GM12873 (cell line): ENCODE measurements around the gene RAB7A.

Source experiments
- TF ChIP-seq, protein P1 (sequence below): IDR thresholded peaks from 2 replicates; pipeline ENCODE4 v1.5.1; 2012; ENCODE audit warnings: low read depth, mild to moderate bottlenecking, moderate library complexity, low read length, control low read depth; ENCODE audit not compliant: insufficient read depth; ENCODE audit errors: missing control alignments

Gene RAB7A

DNA sequence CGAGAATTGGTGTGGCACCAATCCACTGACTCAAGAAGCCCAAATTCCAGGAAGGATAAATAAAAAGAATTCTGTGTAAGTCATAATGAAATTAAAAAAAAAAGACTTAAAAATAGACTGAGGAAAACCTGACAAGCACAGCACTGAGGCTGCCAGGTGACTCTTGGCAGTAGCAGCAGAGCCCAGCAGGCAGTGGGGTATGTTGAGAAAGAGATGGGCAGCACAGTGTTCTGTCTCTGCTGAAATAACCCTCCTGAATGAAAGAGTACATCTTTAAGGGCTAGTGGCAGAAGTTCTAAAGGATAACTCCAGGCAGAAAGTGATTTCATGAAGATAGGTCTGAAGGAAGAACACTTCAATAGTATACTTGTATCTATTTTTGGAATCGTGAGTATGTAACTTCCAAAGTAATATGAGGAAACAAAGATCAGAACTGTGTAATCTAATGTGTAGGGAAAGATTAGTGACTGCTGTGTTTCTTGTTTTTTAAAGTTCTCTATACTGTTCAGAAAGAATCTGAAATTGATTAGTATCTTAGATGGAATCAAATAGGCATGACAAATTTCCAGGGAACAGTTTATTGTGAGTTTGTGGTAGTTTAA lies 75.9 kb downstream of the RAB7A start:
- TF ChIP-seq, protein P1, sequence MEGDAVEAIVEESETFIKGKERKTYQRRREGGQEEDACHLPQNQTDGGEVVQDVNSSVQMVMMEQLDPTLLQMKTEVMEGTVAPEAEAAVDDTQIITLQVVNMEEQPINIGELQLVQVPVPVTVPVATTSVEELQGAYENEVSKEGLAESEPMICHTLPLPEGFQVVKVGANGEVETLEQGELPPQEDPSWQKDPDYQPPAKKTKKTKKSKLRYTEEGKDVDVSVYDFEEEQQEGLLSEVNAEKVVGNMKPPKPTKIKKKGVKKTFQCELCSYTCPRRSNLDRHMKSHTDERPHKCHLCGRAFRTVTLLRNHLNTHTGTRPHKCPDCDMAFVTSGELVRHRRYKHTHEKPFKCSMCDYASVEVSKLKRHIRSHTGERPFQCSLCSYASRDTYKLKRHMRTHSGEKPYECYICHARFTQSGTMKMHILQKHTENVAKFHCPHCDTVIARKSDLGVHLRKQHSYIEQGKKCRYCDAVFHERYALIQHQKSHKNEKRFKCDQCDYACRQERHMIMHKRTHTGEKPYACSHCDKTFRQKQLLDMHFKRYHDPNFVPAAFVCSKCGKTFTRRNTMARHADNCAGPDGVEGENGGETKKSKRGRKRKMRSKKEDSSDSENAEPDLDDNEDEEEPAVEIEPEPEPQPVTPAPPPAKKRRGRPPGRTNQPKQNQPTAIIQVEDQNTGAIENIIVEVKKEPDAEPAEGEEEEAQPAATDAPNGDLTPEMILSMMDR: no peak

DNA sequence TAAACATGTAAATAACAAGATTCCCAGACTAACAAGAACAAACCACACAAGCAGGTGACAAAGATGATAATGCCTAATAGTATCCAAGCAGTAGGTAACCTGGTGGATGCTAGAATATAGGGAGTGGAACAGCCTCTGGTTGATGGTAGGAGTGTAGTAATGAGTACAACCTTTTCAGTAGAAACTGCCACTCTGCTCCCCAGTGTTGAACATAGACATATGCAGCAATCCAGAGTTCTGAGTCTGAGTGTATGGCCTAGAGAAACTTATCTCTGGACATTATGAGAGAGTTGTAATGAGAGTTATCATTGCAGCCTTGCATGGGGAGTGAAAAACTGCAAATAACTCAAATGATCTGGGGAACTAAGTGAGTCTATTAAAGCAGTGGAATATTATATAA lies 77.3 kb downstream of the RAB7A start:
- TF ChIP-seq, protein P1: no peak

DNA sequence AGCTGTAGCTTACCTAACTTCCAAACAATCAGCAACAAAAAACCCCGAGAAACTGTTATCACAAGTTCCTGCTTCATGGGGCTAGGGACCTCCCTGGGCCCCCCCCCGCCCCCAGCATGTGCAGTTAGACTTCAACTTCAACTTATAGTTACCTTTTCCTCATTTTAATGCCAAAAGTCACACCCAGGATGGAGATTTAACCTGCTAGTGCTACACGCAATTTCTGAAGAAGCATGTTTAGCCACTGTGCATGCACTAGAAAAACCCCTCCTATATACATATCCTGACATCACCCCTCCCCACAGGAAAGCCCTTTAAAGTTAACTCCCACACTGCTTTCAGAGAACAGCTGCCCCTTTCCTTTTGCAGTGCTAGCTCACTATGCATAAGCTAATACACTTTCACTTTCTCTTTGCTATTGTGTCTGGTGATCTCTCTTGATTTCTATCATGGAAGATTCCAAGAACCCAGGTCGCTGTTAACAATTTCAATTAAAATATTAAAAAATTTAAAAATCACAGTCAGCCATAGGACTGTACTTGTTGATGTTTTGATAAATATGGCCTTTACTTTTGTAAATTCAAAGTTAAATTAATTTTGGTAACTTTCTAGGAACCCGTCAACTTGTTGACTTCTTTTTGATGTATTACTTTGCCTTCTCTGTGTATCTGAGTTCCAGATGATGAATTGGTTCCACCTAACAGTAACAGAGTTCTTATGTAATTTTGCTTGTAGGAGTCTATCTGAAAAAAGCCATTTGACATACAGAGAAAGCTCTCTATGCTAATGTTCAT lies 78.2 kb downstream of the RAB7A start:
- TF ChIP-seq, protein P1: no peak

DNA sequence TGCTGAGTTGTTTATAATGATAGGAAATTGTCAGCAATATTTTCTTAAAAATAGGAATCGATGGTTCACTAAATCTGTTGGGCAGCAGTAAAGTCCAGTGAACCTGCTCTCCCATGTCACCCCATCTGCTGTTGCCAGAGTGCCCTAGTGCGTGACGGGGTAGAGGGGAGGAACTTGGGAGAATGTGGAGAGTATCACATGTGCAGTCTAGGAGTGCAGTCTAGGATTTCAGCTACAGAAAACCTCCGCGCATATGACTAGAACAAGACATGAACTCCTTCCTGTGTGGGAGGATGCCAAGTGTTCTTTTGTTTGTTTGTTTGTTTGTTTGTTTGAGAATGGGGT lies 78.8 kb downstream of the RAB7A start:
- TF ChIP-seq, protein P1: no peak

DNA sequence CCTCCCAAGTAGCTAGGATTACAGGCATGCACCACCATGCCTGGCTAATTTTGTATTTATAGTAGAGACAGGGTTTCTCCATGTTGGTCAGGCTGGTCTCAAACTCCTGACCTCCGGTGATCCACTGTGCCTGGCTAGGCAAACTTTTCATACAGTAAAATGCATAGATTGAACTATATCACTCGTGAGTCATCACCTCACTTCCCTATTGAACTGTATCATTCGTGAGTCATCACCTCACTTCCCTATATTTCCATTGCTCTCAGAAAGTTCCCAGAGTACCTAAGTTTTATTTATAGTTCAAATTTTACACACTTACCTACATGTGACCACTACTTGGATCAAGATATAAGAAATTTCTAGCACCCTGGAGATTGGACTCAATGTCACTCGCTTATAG lies 79.8 kb downstream of the RAB7A start:
- TF ChIP-seq, protein P1: no peak

DNA sequence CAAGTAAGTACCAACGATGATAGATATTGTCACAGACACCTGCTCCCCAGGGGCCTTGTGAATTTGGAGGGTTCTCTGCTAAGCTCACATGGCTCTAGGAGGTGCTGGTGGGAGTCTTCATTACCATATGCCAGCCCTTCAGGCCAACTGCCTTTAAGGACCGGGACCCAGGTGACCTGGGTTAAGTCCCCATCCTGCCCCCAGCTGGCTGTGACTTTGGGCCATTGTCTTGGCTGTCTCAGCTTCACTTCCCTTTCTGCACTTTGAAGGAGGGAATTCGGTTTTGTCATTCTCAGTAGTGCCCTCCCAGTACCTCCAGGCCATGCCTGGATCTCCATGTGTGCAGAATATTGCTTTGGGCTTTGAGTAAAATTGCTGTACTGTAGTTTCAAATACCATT lies 80.6 kb downstream of the RAB7A start:
- TF ChIP-seq, protein P1: no peak

DNA sequence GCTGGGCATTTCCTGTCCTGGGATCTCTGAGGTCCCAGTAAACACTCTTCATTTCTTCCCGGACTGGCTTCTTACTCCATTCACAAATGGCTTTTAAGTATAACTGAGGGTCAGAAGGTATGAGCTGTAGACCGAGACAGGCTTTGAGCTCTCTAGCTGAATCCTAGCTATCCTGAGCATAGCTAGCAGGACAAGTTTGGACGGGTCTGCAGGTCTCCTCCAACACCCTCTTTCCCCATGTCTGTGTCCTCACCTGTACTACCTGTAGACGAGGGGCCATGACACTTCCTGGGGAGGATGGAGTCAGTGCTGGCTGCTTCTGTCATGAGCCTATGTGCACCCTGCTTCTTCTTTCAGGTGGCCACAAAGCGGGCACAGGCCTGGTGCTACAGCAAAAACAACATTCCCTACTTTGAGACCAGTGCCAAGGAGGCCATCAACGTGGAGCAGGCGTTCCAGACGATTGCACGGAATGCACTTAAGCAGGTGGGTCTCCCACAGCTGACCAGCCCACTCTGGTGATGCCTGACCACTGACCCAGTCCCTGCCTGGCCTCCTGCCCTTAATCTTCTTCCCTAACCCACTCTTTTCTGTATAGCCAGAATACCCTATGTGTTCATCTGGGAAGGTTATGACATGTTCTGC lies 81.3 kb downstream of the RAB7A start:
- TF ChIP-seq, protein P1: no peak
